ENCODE results near the gene PCMTD2.
"Not testable (repeated sequence)": the region's sequence is repeated elsewhere in the genome, so short reads cannot be mapped to it uniquely, and the experiment has no call there.

The PCMTD2 gene

GRCh38 chr20:64254571-64255360, 782 bp upstream of the PCMTD2 start:
- no peak for DNase-seq

- peak; percentile 17 for DNase-seq
These were observed 861 bp downstream of the PCMTD2 start for GRCh38 chr20:64256282-64256935.

- no peak for DNase-seq
These were observed 1.7 kb downstream of the PCMTD2 start for GRCh38 chr20:64257107-64257757.

GRCh38 chr20:64258071-64258823, 2.7 kb downstream of the PCMTD2 start:
- no peak for DNase-seq

- no peak for DNase-seq
These were observed 4.7 kb downstream of the PCMTD2 start for GRCh38 chr20:64260239-64260638.

- peak; percentile 14 for DNase-seq
These were observed 5.6 kb downstream of the PCMTD2 start for GRCh38 chr20:64261138-64261537.

GRCh38 chr20:64264091-64264490, 8.5 kb downstream of the PCMTD2 start:
- DNase-seq: no peak

- DNase-seq: no peak
These were observed 9.7 kb downstream of the PCMTD2 start for GRCh38 chr20:64265201-64265600.

- DNase-seq: no peak
These were observed 11.4 kb downstream of the PCMTD2 start for GRCh38 chr20:64266988-64267387.

- no peak for DNase-seq
These were observed 12.6 kb downstream of the PCMTD2 start for GRCh38 chr20:64268174-64268573.

GRCh38 chr20:64269604-64270411, 14.3 kb downstream of the PCMTD2 start:
- no peak for DNase-seq

GRCh38 chr20:64271636-64272035, 16.1 kb downstream of the PCMTD2 start:
- DNase-seq: no peak

GRCh38 chr20:64273109-64273508, 17.6 kb downstream of the PCMTD2 start:
- DNase-seq: no peak

GRCh38 chr20:64276817-64277216, 21.3 kb downstream of the PCMTD2 start:
- no peak for DNase-seq

- DNase-seq: no peak
These were observed 22.2 kb downstream of the PCMTD2 start for GRCh38 chr20:64277571-64278316.

- no peak for DNase-seq
These were observed 22.8 kb downstream of the PCMTD2 start for GRCh38 chr20:64278317-64278681.

- no peak for DNase-seq
These were observed 24.4 kb downstream of the PCMTD2 start for GRCh38 chr20:64279826-64280459.

- DNase-seq: no peak
These were observed 24.9 kb downstream of the PCMTD2 start for GRCh38 chr20:64280460-64280843.

- DNase-seq: no peak
These were observed 28.1 kb downstream of the PCMTD2 start for GRCh38 chr20:64283646-64284045.

GRCh38 chr20:64285579-64286446, 30.3 kb downstream of the PCMTD2 start:
- not testable (repeated sequence) for DNase-seq
